ENCODE results near the gene TUBA1C. TPM values are rescaled to one million over a fixed set of nuclear protein-coding genes. Genes with fewer than 3 reads are reported as not detected.

Gene TUBA1C
- total and polyA plus RNA-seq, 10 of the 15 experiments (the other 5 are each of a cell fraction or from before 2014, with no cell fraction given): 285 to 1,003 (median 441) TPM

- TF ChIP-seq PRDM15 (CRISPR knock-in tag; IDR thresholded peaks at IDR 0.05): no peak
- TF ChIP-seq LARP7 (IDR thresholded peaks at IDR 0.05): no peak
- no peak for TF ChIP-seq IKZF1 (conservative IDR thresholded peaks at IDR 0.05)
- TF ChIP-seq CHD4 (IDR thresholded peaks at IDR 0.05): no peak
- no peak for TF ChIP-seq PAX5 (IDR thresholded peaks at IDR 0.05; ENCODE audit: borderline replicate concordance, low read depth, low read length)
- no peak for TF ChIP-seq STAT3 (IDR thresholded peaks at IDR 0.05; ENCODE audit: low read depth, low read length)
- no peak for TF ChIP-seq SUPT20H (IDR thresholded peaks at IDR 0.05; ENCODE audit: borderline replicate concordance, control insufficient read depth, low read depth, low read length)
- TF ChIP-seq NFYA (IDR thresholded peaks at IDR 0.05; ENCODE audit: borderline replicate concordance, low read depth, low read length): peak; percentile 45
- peak; percentile 83 for TF ChIP-seq HDGF (IDR thresholded peaks at IDR 0.05)
- TF ChIP-seq RB1 (IDR thresholded peaks at IDR 0.05; ENCODE audit: borderline replicate concordance): no peak
- TF ChIP-seq CREM (IDR thresholded peaks at IDR 0.05; ENCODE audit: low read depth): peak; percentile 82
- peak; percentile 98 for TF ChIP-seq CHD2 (IDR thresholded peaks at IDR 0.05; ENCODE audit: borderline replicate concordance, low read depth, low read length)
- peak; percentile 77; the same call in 1 of the 2 replicates for TF ChIP-seq POLR2AphosphoS5 (IDR thresholded peaks at IDR 0.05; ENCODE audit: low read length)
- TF ChIP-seq BCL11A (IDR thresholded peaks at IDR 0.05; ENCODE audit: low read depth, low read length): no peak
- no peak for TF ChIP-seq IKZF2 (IDR thresholded peaks at IDR 0.05)
- no peak; the same call in 1 of the 2 replicates for TF ChIP-seq TBL1XR1 (IDR thresholded peaks at IDR 0.05; ENCODE audit: low read depth, low read length)
- TF ChIP-seq NFXL1 (IDR thresholded peaks at IDR 0.05; ENCODE audit: borderline replicate concordance): no peak
- no peak for TF ChIP-seq CTCF (IDR thresholded peaks at IDR 0.05 in 2 of 3, conservative IDR thresholded peaks at IDR 0.05 in 1 of 3; ENCODE audit: control insufficient read depth in 2 of 3, extremely low read depth in 1 of 3, insufficient read depth in 1 of 3, low read depth in 3 of 3, low read length in 3 of 3)
- peak; percentile 95 for TF ChIP-seq NFYB (IDR thresholded peaks at IDR 0.05; ENCODE audit: insufficient read depth, low read depth, low read length)
- no peak for TF ChIP-seq ZBTB4 (CRISPR knock-in tag; IDR thresholded peaks at IDR 0.05)
- no peak for TF ChIP-seq RBBP5 (conservative IDR thresholded peaks at IDR 0.05)
- TF ChIP-seq EGR1 (IDR thresholded peaks at IDR 0.05; ENCODE audit: borderline replicate concordance in 1 of 2, low read depth in 2 of 2, low read length in 2 of 2): no peak
- TF ChIP-seq ZNF217 (IDR thresholded peaks at IDR 0.05): no peak
These were observed 58.0 kb downstream of the TUBA1C start, which contains the start of gene TROAP (continued) for GRCh38 chr12:49322708-49323523.

Data from GM12878 (cell line).